ENCODE measurements around the gene MMP24OS.

Gene MMP24OS

GRCh38 chr20:35306931-35307517 is 29.1 kb upstream of the MMP24OS start:
- no peak for DNase-seq (ENCODE audit: low read depth in 3 of 3)

- DNase-seq (ENCODE audit: low read depth in 3 of 3), result peak; percentile 67 to 89 (median 75)
These were observed 28.0 kb upstream of the MMP24OS start for GRCh38 chr20:35305682-35306556.

- no peak for DNase-seq (ENCODE audit: low read depth in 3 of 3)
These were observed 27.0 kb upstream of the MMP24OS start for GRCh38 chr20:35304956-35305355.

- peak; percentile 77 to 81 (median 78) for DNase-seq (ENCODE audit: low read depth in 3 of 3)
These were observed 26.0 kb upstream of the MMP24OS start for GRCh38 chr20:35303735-35304491.

GRCh38 chr20:35303382-35303734 is 25.4 kb upstream of the MMP24OS start:
- DNase-seq (ENCODE audit: low read depth in 3 of 3), result no peak

GRCh38 chr20:35302421-35303335 is 24.8 kb upstream of the MMP24OS start:
- DNase-seq (ENCODE audit: low read depth in 3 of 3), result no peak

GRCh38 chr20:35301426-35301825 is 23.5 kb upstream of the MMP24OS start:
- DNase-seq (ENCODE audit: low read depth in 3 of 3), result no peak

GRCh38 chr20:35300469-35301262 is 22.7 kb upstream of the MMP24OS start:
- no peak for DNase-seq (ENCODE audit: low read depth in 3 of 3)

- no peak for DNase-seq (ENCODE audit: low read depth in 3 of 3)
These were observed 21.9 kb upstream of the MMP24OS start for GRCh38 chr20:35299780-35300179.

GRCh38 chr20:35298264-35298663 is 20.3 kb upstream of the MMP24OS start:
- DNase-seq (ENCODE audit: low read depth in 3 of 3), result no peak

GRCh38 chr20:35297740-35298139 is 19.8 kb upstream of the MMP24OS start:
- DNase-seq (ENCODE audit: low read depth in 3 of 3), result no peak

GRCh38 chr20:35297155-35297554 is 19.2 kb upstream of the MMP24OS start:
- DNase-seq (ENCODE audit: low read depth in 3 of 3), result no peak

GRCh38 chr20:35296101-35296554 is 18.2 kb upstream of the MMP24OS start:
- no peak for DNase-seq (ENCODE audit: low read depth in 3 of 3)

GRCh38 chr20:35295674-35296073 is 17.8 kb upstream of the MMP24OS start:
- no peak for DNase-seq (ENCODE audit: low read depth in 3 of 3)

GRCh38 chr20:35295058-35295457 is 17.1 kb upstream of the MMP24OS start:
- DNase-seq (ENCODE audit: low read depth in 3 of 3), result no peak

GRCh38 chr20:35294293-35294685 is 16.4 kb upstream of the MMP24OS start:
- DNase-seq (ENCODE audit: low read depth in 3 of 3), result no peak

- DNase-seq (ENCODE audit: low read depth in 3 of 3), result no peak
These were observed 15.7 kb upstream of the MMP24OS start for GRCh38 chr20:35293303-35294292.

GRCh38 chr20:35292504-35293285 is 14.8 kb upstream of the MMP24OS start:
- DNase-seq (ENCODE audit: low read depth in 3 of 3), result no peak
